HG02798 (cell line): ENCODE measurements around the gene SCN5A.

Experiments
- ATAC-seq: cut with Tn5 transposase; IDR thresholded peaks from one replicate; pipeline ENCODE4 v1.9.1; 2021; ENCODE audit warnings: mild to moderate bottlenecking; ENCODE audit not compliant: unreplicated experiment, poor library complexity

SCN5A gene

DNA sequence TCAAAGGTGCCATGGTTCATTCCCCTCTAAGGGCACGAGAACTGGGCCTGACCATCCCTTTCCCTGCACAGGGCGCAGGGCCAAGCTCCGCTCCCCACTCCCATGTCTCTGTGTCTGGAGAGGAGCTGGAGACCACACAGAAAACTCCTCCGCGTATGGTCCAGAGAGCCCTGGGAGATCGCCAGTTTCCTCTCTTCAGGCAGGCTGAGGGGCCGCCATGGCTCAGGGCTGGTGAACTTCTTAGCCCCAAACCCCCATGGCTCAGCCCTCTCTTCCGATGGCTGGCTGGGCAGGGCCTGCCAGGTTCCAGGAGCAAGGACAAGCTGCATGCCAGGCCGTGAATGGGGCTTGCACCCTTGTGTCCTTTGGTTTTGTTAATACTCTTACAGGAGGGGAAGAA lies 100.4 kb downstream of the SCN5A start:
- no peak for ATAC-seq

GRCh38 chr3:38548154-38548931 lies 101.1 kb downstream of the SCN5A start:
- ATAC-seq: no peak

DNA sequence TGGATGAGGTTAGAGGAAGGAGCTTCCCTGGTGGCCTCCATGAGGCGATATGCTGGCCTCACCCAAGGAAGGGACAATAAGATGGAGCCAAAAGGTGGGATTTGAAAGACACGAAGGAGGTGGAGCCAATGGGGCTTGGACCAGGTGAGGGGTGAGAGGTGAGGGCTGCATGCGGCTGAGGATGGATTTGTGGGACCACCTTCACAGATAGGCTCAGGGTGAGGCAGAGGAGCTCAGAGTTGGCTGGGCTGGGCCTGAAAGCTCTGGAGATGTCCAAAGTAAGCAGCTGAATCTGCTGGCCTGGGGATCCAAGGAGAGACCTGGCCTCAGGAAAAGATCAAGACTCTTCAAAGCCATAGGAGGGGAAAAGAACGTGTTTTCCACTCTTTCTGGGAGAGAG lies 103.5 kb downstream of the SCN5A start:
- ATAC-seq: no peak

DNA sequence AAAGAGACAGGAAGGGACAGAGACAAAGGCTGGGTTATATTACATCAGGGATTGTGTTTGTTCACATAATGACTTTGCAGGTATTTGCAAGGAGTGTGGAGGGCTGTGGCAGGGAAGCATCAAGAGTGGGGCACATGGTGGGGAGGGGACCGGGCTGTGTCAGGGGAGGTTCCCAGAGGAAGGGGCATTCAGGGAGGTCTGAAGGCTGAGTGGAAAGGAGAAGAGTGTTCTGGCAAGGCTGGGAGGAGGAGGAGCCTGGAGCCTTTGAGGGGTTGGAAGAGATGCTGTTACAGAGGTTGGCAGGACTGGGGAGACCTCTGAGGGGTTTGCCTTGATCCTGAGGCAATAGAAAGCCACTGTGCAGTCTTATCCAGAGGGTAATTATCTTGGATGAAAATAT lies 103.9 kb downstream of the SCN5A start:
- no peak for ATAC-seq

DNA sequence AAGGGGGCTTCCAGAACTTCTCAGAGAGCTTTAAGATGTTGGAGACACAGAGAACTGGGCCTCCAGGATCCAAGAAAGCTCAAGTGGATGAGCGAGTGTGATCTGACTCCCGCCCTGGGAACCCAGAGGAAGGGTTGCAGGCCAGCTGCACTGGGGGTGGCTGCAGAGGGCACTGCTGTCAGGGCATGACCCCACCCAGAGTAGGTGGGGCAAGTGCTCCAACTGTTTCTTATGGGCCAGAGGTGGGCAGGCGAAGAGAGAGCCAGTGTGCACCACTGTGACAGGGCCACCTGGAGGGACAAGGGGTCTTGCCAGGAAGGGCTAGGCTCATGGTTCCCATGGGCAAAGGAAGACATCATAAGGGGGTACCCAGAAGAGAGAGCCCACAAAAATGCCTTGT lies 104.6 kb downstream of the SCN5A start:
- ATAC-seq: no peak

GRCh38 chr3:38543586-38543985 lies 105.9 kb downstream of the SCN5A start:
- ATAC-seq: no peak

GRCh38 chr3:38542401-38543298 lies 106.8 kb downstream of the SCN5A start:
- no peak for ATAC-seq

DNA sequence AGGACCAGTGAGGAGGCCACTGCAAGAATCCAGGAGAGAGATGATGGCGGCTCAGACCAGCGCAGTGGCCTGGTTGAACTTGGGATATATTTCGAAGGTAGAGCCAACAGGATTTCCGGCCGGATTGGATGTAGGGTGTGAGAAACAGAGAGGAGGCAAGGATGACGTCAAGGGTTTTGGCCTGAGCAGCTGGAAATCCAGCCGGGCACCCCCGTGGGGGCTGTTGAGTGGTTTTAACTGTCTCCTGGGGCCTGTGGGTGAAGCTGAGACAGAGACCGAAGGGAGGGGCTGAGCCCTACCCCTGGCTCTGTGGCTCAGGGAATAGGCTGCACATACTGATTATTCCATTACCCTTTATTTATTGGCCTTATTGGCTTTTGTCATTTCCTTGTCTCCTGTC lies 107.7 kb downstream of the SCN5A start:
- no peak for ATAC-seq

GRCh38 chr3:38538773-38539353 lies 110.6 kb downstream of the SCN5A start:
- ATAC-seq: no peak

DNA sequence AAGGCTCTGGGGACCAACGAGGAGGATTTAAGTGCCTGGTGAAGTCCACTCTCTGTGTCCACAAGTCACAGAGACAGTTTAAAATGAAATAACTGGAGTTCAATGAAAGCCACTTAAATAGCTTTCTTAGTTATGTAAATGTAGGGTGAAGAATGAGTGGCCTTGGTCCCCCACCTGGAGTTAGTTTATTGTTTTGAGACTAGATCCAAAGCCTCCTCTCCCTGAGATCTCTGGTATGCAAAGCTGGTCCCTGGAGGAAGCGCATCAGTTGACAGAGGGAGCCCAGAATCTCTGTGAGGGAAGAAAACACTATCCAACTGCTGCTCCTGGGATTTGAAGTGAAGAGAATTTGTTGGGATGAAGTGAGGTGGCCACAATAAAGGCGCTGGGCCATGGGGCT lies 112.8 kb downstream of the SCN5A start:
- no peak for ATAC-seq

DNA sequence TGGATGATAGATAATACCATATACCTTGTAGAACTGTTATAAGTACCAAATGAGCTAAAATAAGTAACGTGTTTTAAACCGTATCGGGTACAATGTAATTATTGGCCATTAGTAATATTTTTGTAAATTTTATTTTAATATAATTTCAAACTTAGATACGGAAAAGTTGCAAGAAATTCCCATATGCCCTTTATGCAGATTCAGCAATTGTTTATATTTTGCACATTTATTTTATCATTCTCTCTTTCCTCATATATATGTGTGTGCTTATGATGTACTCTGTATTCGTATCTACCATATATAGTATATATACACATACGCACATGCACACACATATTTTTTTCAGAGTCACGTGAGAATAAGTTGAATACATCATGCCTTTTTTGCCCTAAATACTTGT lies 114.9 kb downstream of the SCN5A start:
- ATAC-seq: no peak

DNA sequence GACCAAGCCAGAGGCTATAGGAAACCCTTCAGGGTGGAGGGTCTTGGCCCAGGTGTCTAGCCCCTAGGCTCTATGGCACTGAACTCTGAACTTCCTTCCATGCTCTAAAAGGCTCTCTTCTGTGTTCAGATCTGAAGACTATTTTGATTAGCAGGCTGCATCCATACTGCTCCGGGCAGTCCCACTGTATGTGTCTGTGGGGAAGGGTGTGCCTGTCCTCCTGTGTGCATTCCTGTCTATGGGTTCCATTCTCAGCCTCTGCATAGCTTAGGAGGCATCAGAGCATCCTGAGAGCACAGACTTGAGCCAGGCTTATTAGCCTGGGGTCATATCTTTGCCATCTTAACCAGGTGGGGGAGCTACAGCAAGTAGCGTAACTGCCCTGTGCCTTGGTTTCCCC lies 115.3 kb downstream of the SCN5A start:
- no peak for ATAC-seq

- ATAC-seq: no peak
Observed at GRCh38 chr3:38533285-38533976, 116.1 kb downstream of the SCN5A start.

GRCh38 chr3:38532529-38532928 lies 117.0 kb downstream of the SCN5A start:
- no peak for ATAC-seq

DNA sequence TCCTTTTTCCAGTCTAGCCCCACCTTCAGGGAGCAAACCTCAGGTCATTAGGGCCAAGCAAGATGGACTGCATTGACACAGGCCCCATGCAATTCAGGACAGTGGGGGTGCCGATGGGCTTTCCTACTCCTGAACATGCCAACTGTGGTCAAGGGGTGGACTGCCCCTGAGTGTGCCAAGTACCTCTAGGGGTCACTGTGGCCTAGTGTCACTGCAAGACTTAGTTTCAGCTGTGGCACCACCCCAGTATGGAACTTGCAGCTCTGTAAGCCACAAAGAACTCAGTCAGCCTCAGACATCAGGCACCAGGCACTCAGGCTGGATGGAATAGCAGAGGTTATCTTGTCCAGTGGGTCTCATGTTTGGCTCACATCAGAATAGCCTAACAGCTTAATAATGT lies 121.0 kb downstream of the SCN5A start:
- no peak for ATAC-seq

DNA sequence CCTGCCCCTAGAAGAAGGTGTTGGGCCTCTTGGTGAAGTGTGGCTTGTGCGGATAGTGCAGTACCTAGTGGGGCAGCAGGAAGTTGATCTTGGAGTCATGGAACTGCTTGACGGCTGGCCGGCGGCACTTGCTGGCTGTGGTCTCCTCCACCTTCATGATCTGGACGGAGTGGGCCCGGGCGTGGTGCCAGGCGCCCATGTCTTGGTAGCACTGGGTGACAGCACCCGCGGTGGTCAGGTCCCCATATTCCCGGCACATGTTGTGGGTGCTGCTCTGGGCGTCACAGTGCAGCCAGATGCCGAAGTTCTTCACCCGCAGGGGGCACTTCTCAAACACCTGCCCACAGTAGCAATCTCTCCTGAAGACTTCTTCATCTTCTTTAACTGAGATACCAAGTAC lies 122.7 kb downstream of the SCN5A start:
- no peak for ATAC-seq

GRCh38 chr3:38524141-38524739 lies 125.2 kb downstream of the SCN5A start:
- ATAC-seq: no peak

GRCh38 chr3:38522002-38522401 lies 127.5 kb downstream of the SCN5A start:
- no peak for ATAC-seq

DNA sequence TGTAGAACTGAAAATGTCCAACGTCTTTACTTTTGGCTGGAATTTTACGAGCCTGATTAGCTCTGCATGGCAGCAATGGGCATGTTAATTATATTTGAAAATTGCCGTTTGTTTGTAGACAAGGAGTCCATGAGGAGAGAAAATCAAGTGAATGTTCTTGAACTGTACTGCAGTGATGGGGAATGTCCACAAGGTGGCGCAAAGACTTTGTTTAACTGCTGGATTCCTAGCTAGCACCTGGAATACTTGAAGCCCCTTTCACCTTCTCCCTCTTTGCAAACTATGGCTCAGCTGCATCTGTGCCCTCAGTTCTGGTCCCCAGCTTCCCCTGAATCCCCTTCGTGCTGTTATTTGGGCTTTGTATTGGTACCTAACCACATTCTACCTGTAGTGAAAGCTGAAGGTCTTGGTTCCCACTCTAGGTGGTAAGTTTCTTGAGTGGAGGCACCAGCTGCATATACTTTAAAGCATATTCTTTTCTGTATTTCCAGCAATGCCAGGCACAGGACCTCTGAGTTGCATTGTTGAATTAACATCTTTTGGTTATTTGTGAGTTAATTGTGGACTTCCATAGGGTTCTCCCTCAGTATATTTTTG lies 128.0 kb downstream of the SCN5A start:
- peak; percentile 78 for ATAC-seq

- no peak for ATAC-seq
Observed at GRCh38 chr3:38519651-38520050, 129.8 kb downstream of the SCN5A start.
